GM18909 (cell line): Measurements from ENCODE around the gene AKIRIN2.
A peak's percentile ranks its signal among the peaks of the same experiment; 100 is the strongest.

Source experiments
- ATAC-seq: cut with Tn5 transposase; IDR thresholded peaks from one replicate; pipeline ENCODE4 v1.9.1; 2021; ENCODE audit warnings: mild to moderate bottlenecking; ENCODE audit not compliant: unreplicated experiment, poor library complexity

AKIRIN2 gene

GRCh38 chr6:87701676-87702588 is at the start of gene AKIRIN2:
Gene AKIRIN2 (minus strand): TSS chr6:87702233. CDS start chr6:87701684, 549 bp downstream.
- ATAC-seq: peak; percentile 78

GRCh38 chr6:87747646-87748045 is 45.6 kb upstream of the AKIRIN2 start:
- ATAC-seq: no peak

- no peak for ATAC-seq
Observed at GRCh38 chr6:87745966-87746721, 44.1 kb upstream of the AKIRIN2 start.

- ATAC-seq: no peak
Observed at GRCh38 chr6:87743454-87743853, 41.4 kb upstream of the AKIRIN2 start.

- peak; percentile 65 for ATAC-seq
Observed at GRCh38 chr6:87742106-87742505, 40.1 kb upstream of the AKIRIN2 start.

GRCh38 chr6:87741001-87741650 is 39.1 kb upstream of the AKIRIN2 start:
- no peak for ATAC-seq

- no peak for ATAC-seq
Observed at GRCh38 chr6:87738744-87739143, 36.7 kb upstream of the AKIRIN2 start.

- peak; percentile 43 for ATAC-seq
Observed at GRCh38 chr6:87738000-87738399, 36.0 kb upstream of the AKIRIN2 start.

GRCh38 chr6:87736809-87737540 is 34.9 kb upstream of the AKIRIN2 start:
- no peak for ATAC-seq

- ATAC-seq: peak; percentile 74
Observed at GRCh38 chr6:87731818-87732661, 30.0 kb upstream of the AKIRIN2 start.

GRCh38 chr6:87731080-87731479 is 29.0 kb upstream of the AKIRIN2 start:
- no peak for ATAC-seq

GRCh38 chr6:87729965-87730719 is 28.1 kb upstream of the AKIRIN2 start:
- ATAC-seq: no peak

GRCh38 chr6:87728706-87729105 is 26.7 kb upstream of the AKIRIN2 start:
- no peak for ATAC-seq

GRCh38 chr6:87724983-87725811 is 23.2 kb upstream of the AKIRIN2 start:
- ATAC-seq: peak; percentile 87

- peak; percentile 54 for ATAC-seq
Observed at GRCh38 chr6:87723170-87724078, 21.4 kb upstream of the AKIRIN2 start.

GRCh38 chr6:87722540-87723169 is 20.6 kb upstream of the AKIRIN2 start:
- ATAC-seq: no peak
